Measurements from ENCODE around the gene ABCA8. TPM values are rescaled to one million over a fixed set of nuclear protein-coding genes. Genes with fewer than 3 reads are reported as not detected.

Gene ABCA8
- total RNA-seq, 1 donor from 2014 or later = 38.6 TPM

Other genes starting within 250 kb of the ABCA8 start
- gene ABCA9, start 105.5 kb upstream of the ABCA8 start, total RNA-seq = 21.5 TPM
- gene ABCA6, start 186.5 kb upstream of the ABCA8 start, total RNA-seq = 21.5 TPM